Measurements from ENCODE around the gene MAP1LC3B2. TPM values are rescaled to one million over a fixed set of nuclear protein-coding genes. Genes with fewer than 3 reads are reported as not detected.

MAP1LC3B2 gene
- total RNA-seq, 4 donors from 2014 or later, result 1.1 to 2.5 TPM; not detected in 2

GRCh38 chr12:116597886-116598285, 38.7 kb downstream of the MAP1LC3B2 start:
- intact Hi-C loops (cut with DNase I; ENCODE audit: low total_unique reads), result loop anchor here (2.0 kb wide), 1 partner anchor 321 kb away; the partner anchor contains the start of gene MED13L
- Histone ChIP-seq H3K36me3 (no peaks in the 10 kb centered on the region), H3K27ac (peak overlapping the region in 1 of 4 donors; percentile 79), H3K27me3 (no peaks in the 10 kb centered on the region), H3K4me1 (peaks cover 4 to 29% (median 18%) of the 10 kb centered on the region in 4 donors), H3K9me3 (no peaks in the 10 kb centered on the region), H3K4me3 (no peak overlapping the region)
- TF ChIP-seq POLR2A (IDR thresholded peaks at IDR 0.05), result no peak
- TF ChIP-seq EP300 (IDR thresholded peaks at IDR 0.05; ENCODE audit: low read depth), result no peak
- TF ChIP-seq, protein P1, sequence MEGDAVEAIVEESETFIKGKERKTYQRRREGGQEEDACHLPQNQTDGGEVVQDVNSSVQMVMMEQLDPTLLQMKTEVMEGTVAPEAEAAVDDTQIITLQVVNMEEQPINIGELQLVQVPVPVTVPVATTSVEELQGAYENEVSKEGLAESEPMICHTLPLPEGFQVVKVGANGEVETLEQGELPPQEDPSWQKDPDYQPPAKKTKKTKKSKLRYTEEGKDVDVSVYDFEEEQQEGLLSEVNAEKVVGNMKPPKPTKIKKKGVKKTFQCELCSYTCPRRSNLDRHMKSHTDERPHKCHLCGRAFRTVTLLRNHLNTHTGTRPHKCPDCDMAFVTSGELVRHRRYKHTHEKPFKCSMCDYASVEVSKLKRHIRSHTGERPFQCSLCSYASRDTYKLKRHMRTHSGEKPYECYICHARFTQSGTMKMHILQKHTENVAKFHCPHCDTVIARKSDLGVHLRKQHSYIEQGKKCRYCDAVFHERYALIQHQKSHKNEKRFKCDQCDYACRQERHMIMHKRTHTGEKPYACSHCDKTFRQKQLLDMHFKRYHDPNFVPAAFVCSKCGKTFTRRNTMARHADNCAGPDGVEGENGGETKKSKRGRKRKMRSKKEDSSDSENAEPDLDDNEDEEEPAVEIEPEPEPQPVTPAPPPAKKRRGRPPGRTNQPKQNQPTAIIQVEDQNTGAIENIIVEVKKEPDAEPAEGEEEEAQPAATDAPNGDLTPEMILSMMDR (IDR thresholded peaks at IDR 0.05), result no peak
- TF ChIP-seq POLR2AphosphoS5 (IDR thresholded peaks at IDR 0.05), result no peak
- DNase-seq, result no peak
- 85 to 86% methylated on average over 1 of the region's 1 CpG for WGBS, 2 donors (ENCODE audit: low coverage in 1 of 2)
- in situ Hi-C loops (cut with MboI; ENCODE audit: low pct_ligation_motif_present in 1 of 4, low pct_unique_long_range_greater_than_20kb in 1 of 4, low sequenced_read_pairs in 3 of 4), result loop anchor here in 2 of 4 donors (10.0 kb wide), 3 partner anchors 53 to 603 kb away; partner anchors contain the start of gene MED13L (in 1 of the 2)

DNA sequence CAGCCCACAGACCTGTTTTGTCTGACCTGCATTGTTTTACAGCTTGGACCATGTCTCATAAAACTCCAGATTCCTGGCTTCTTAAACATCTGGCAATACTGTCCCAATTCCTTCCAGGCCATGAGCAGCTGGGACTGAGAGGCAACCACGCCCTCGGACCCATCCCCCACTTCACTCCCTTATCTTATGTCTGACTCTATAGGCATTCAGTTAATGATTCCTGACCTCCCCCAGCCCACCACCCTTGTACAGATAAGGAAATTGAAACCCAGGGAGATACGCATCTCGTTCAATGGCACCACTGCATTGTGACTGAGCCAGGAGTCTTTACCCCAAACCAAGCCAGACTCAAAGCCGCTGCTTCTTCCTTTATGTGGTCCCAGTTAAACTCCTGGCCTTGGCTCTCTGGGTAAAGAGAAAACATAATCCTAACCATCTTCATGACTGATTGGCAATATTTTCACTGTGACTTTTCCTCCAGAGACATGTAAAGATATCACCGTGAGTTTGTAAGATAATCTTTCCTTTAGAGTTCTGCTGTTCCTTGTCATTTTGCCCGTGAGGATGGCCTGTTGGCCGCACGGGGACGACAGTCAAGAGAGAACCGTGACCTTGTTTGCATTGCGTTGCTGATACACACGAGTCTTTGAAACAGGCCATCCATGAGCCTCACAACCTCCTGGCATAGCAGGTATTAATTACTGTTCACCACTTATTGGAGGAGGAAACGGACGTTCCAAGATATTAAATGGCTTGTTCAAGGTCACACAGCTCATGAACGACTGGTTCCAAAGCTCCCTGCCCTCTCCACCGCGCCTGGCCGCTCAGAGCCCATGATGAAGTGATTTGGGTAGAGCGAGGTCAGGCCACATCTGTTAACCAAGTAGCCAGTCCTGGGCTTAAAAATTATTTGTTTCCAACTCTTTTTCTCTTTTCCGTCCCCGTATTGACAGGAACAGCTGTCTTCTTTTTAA, 39.4 kb downstream of the MAP1LC3B2 start:
- no peak for DNase-seq
- peak overlapping the region; percentile 63 to 79 (median 72) for H3K27ac ChIP-seq
- TF ChIP-seq EP300 (IDR thresholded peaks at IDR 0.05; ENCODE audit: low read depth) (no peak), POLR2A (IDR thresholded peaks at IDR 0.05) (no peak), POLR2AphosphoS5 (IDR thresholded peaks at IDR 0.05) (no peak)
- TF ChIP-seq, protein P1 (IDR thresholded peaks at IDR 0.05), result no peak
- intact Hi-C loops (cut with DNase I; ENCODE audit: low total_unique reads) (loop anchor here (2.0 kb wide), 1 partner anchor 322 kb away; the partner anchor contains the start of gene MED13L), in situ Hi-C loops (cut with MboI; ENCODE audit: low pct_ligation_motif_present in 1 of 4, low pct_unique_long_range_greater_than_20kb in 1 of 4, low sequenced_read_pairs in 3 of 4) (loop anchor here in 2 of 4 donors (10.0 kb wide), 3 partner anchors 54 to 604 kb away; partner anchors contain the start of gene MED13L (in 1 of the 2))
- no peaks in the 10 kb centered on the region for H3K9me3 ChIP-seq
- H3K4me1 ChIP-seq, result peaks cover 4 to 27% (median 16%) of the 10 kb centered on the region in 4 donors
- no peaks in the 10 kb centered on the region for H3K27me3 ChIP-seq
- no peaks in the 10 kb centered on the region for H3K36me3 ChIP-seq
- peak overlapping the region in 1 of 4 donors; percentile 40 for H3K4me3 ChIP-seq
- WGBS, 2 donors (ENCODE audit: low coverage in 1 of 2), result 74 to 79% methylated on average over 8 to 22 of the region's 22 CpGs

GRCh38 chr12:116599285-116600136, 40.3 kb downstream of the MAP1LC3B2 start:
- DNase-seq, result peak; percentile 83
- intact Hi-C loops (cut with DNase I; ENCODE audit: low total_unique reads) (loop anchor here (2.0 to 10.0 kb wide), 2 partner anchors 323 to 585 kb away; partner anchors contain the start of gene MED13L), in situ Hi-C loops (cut with MboI; ENCODE audit: low pct_ligation_motif_present in 1 of 4, low pct_unique_long_range_greater_than_20kb in 1 of 4, low sequenced_read_pairs in 3 of 4) (loop anchor here (5.0 to 25.0 kb wide), 6 partner anchors 55 to 612 kb away; partner anchors contain the start of gene MED13L (in 1 of the 4))
- Histone ChIP-seq H3K27ac (peak overlapping the region; percentile 63 to 79 (median 72)), H3K27me3 (no peaks in the 10 kb centered on the region), H3K4me1 (peaks cover 4 to 27% (median 16%) of the 10 kb centered on the region in 4 donors), H3K9me3 (no peaks in the 10 kb centered on the region), H3K4me3 (peak overlapping the region in 3 of 4 donors; percentile 12 to 40 (median 25)), H3K36me3 (no peaks in the 10 kb centered on the region)
- 15 to 19% methylated on average over 11 to 30 of the region's 30 CpGs for WGBS, 2 donors (ENCODE audit: low coverage in 1 of 2)
- TF ChIP-seq POLR2A (IDR thresholded peaks at IDR 0.05), result peak; percentile 26
- TF ChIP-seq POLR2AphosphoS5 (IDR thresholded peaks at IDR 0.05), result peak; percentile 37 to 72 (median 48)
- peak; percentile 49 for TF ChIP-seq EP300 (IDR thresholded peaks at IDR 0.05; ENCODE audit: low read depth)
- TF ChIP-seq, protein P1 (IDR thresholded peaks at IDR 0.05), result peak; percentile 42 to 77 (median 64)
